ENCODE data around the gene AMBP. TPM values are rescaled to one million over a fixed set of nuclear protein-coding genes. Genes with fewer than 3 reads are reported as not detected.
"Not testable (repeated sequence)": the region's sequence is repeated elsewhere in the genome, so short reads cannot be mapped to it uniquely, and the experiment has no call there.

AMBP gene
- total RNA-seq, 2 donors from 2014 or later: 0.68 to 2.9 TPM

GRCh38 chr9:114046237-114046755, 31.8 kb downstream of the AMBP start:
- Mint-ChIP-seq H3K4me1 (peaks cover 3% of the 10 kb centered on the region), H3K9me3 (no peaks in the 10 kb centered on the region), H3K27me3 (ENCODE audit: insufficient read depth) (no peaks in the 10 kb centered on the region), H3K36me3 (ENCODE audit: low read depth) (peaks cover 49% of the 10 kb centered on the region), H3K4me3 (no peak overlapping the region), H3K27ac (no peak overlapping the region)
- no peak overlapping the region for H3K9ac ChIP-seq (ENCODE audit: extremely low read depth, low read length, poor library complexity, severe bottlenecking)
- H3K4me3 ChIP-seq (ENCODE audit: low read length): no peak overlapping the region
- H3K27me3 ChIP-seq (ENCODE audit: control insufficient read depth, insufficient read depth, low read length, poor library complexity, severe bottlenecking): no peaks in the 10 kb centered on the region
- H3K4me1 ChIP-seq (ENCODE audit: control insufficient read depth, insufficient read depth, low read length): no peaks in the 10 kb centered on the region
- WGBS, 2 experiments (ENCODE audit: insufficient coverage in 1 of 2, insufficient read length in 1 of 2): 95 to 96% methylated on average over 3 to 4 of the region's 4 CpGs
- no peak overlapping the region for H3K27ac ChIP-seq (ENCODE audit: low read depth, low read length)
- no peaks in the 10 kb centered on the region for H3K9me3 ChIP-seq (ENCODE audit: control insufficient read depth, low read length)
- no peak for TF ChIP-seq CTCF (conservative IDR thresholded peaks at IDR 0.05)
- H3K36me3 ChIP-seq (ENCODE audit: control insufficient read depth, insufficient read depth, low read length): peaks cover 42% of the 10 kb centered on the region
- no peak for DNase-seq

GRCh38 chr9:114043660-114044059, 34.4 kb downstream of the AMBP start:
- peak; percentile 32 for TF ChIP-seq CTCF (conservative IDR thresholded peaks at IDR 0.05)
- not testable (repeated sequence) for H3K4me1 ChIP-seq (ENCODE audit: control insufficient read depth, insufficient read depth, low read length); H3K27me3 Mint-ChIP-seq (ENCODE audit: insufficient read depth); H3K4me1 Mint-ChIP-seq; H3K9me3 Mint-ChIP-seq; H3K9me3 ChIP-seq (ENCODE audit: control insufficient read depth, low read length); H3K27ac Mint-ChIP-seq; DNase-seq; H3K9ac ChIP-seq (ENCODE audit: extremely low read depth, low read length, poor library complexity, severe bottlenecking); H3K4me3 Mint-ChIP-seq; H3K27me3 ChIP-seq (ENCODE audit: control insufficient read depth, insufficient read depth, low read length, poor library complexity, severe bottlenecking); H3K27ac ChIP-seq (ENCODE audit: low read depth, low read length); H3K4me3 ChIP-seq (ENCODE audit: low read length)
- H3K36me3 Mint-ChIP-seq (ENCODE audit: low read depth): peaks cover 44% of the 10 kb centered on the region
- H3K36me3 ChIP-seq (ENCODE audit: control insufficient read depth, insufficient read depth, low read length): peaks cover 29% of the 10 kb centered on the region

GRCh38 chr9:114039484-114039883, 38.6 kb downstream of the AMBP start:
- Histone ChIP-seq H3K36me3 (ENCODE audit: control insufficient read depth, insufficient read depth, low read length) (peaks cover 43% of the 10 kb centered on the region), H3K4me3 (ENCODE audit: low read length) (no peak overlapping the region), H3K27me3 (ENCODE audit: control insufficient read depth, insufficient read depth, low read length, poor library complexity, severe bottlenecking) (no peaks in the 10 kb centered on the region), H3K4me1 (ENCODE audit: control insufficient read depth, insufficient read depth, low read length) (no peaks in the 10 kb centered on the region), H3K9ac (ENCODE audit: extremely low read depth, low read length, poor library complexity, severe bottlenecking) (no peak overlapping the region), H3K9me3 (ENCODE audit: control insufficient read depth, low read length) (no peaks in the 10 kb centered on the region), H3K27ac (ENCODE audit: low read depth, low read length) (no peak overlapping the region)
- Mint-ChIP-seq H3K9me3 (peaks cover 2% of the 10 kb centered on the region), H3K4me3 (no peak overlapping the region), H3K27ac (no peak overlapping the region), H3K27me3 (ENCODE audit: insufficient read depth) (no peaks in the 10 kb centered on the region), H3K36me3 (ENCODE audit: low read depth) (peaks cover 60% of the 10 kb centered on the region), H3K4me1 (no peaks in the 10 kb centered on the region)
- TF ChIP-seq CTCF (conservative IDR thresholded peaks at IDR 0.05): no peak
- WGBS, 2 experiments (ENCODE audit: insufficient coverage in 1 of 2, insufficient read length in 1 of 2): 90 to 100% methylated on average over 1 to 5 of the region's 5 CpGs
- peak; percentile 15 for DNase-seq
